Measurements from ENCODE around the gene ZCCHC4.

Gene ZCCHC4

GRCh38 chr4:25417014-25417413 lies 104.4 kb downstream of the ZCCHC4 start:
- Mint-ChIP-seq H3K27me3 (no peaks in the 10 kb centered on the region), H3K4me1 (peaks cover 4% of the 10 kb centered on the region), H3K9me3 (no peaks in the 10 kb centered on the region), H3K27ac (no peak overlapping the region), H3K36me3 (peaks cover 20% of the 10 kb centered on the region), H3K4me3 (no peak overlapping the region)
- DNase-seq (ENCODE audit: low spot score in 2 of 2), result no peak
- no peak for ATAC-seq (ENCODE audit: low read depth)
